NB4 (cell line): Measurements from ENCODE around the gene CKAP5.

ENCODE experiments used
- POLR2A ChIP-seq: IDR thresholded peaks from 2 replicates; pipeline ENCODE4 v1.6.1; 2011; ENCODE audit warnings: mild to moderate bottlenecking; ENCODE audit not compliant: insufficient read length; ENCODE audit errors: extremely low read depth
- TF ChIP-seq, protein P1 (sequence below): IDR thresholded peaks from one replicate; pipeline ENCODE4 v1.5.1; 2012; ENCODE audit warnings: low read depth, low read length

DNA sequence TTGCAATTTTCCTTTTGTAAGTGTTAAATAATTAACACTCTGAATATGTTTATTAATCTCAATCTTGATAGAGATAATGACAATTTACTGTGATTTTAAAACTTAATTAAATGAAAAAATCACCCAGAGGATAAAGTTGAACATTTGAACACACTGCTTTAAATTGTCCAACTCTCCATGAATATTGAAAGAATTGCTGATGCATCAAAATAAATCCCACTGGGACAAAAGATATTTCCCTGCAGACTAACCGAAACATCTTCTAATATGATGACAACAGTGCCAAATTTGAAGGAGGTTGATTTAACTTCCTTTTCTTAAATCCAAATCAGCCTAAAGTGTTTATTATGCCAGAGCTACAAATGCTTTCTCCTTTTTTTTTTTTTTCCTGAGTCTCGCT is 79.4 kb downstream of the CKAP5 start:
- TF ChIP-seq, protein P1, sequence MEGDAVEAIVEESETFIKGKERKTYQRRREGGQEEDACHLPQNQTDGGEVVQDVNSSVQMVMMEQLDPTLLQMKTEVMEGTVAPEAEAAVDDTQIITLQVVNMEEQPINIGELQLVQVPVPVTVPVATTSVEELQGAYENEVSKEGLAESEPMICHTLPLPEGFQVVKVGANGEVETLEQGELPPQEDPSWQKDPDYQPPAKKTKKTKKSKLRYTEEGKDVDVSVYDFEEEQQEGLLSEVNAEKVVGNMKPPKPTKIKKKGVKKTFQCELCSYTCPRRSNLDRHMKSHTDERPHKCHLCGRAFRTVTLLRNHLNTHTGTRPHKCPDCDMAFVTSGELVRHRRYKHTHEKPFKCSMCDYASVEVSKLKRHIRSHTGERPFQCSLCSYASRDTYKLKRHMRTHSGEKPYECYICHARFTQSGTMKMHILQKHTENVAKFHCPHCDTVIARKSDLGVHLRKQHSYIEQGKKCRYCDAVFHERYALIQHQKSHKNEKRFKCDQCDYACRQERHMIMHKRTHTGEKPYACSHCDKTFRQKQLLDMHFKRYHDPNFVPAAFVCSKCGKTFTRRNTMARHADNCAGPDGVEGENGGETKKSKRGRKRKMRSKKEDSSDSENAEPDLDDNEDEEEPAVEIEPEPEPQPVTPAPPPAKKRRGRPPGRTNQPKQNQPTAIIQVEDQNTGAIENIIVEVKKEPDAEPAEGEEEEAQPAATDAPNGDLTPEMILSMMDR, result no peak
- no peak for TF ChIP-seq POLR2A
